HEK293 (cell line): ENCODE data around the gene PDXDC1.
"Not testable (repeated sequence)": the region's sequence is repeated elsewhere in the genome, so short reads cannot be mapped to it uniquely, and the experiment has no call there.

Experiments used
- CTCF ChIA-PET: fragments of 350-600 bp; formaldehyde crosslinking; extraction: SDS; loops from one replicate; lab custom pipeline; 2021; ENCODE audit warnings: antibody characterized with exemption; lab: Yijun Ruan, JAX
- POLR2A ChIA-PET: fragments of 300-600 bp; formaldehyde crosslinking; extraction: SDS; loops from one replicate; lab custom pipeline; 2020; ENCODE audit warnings: antibody characterized with exemption, inconsistent platforms; lab: Yijun Ruan, JAX
- H3K27ac ChIP-seq: fragments of 200-500 bp; sonication (Bioruptor generic); 2 replicates; pipeline ENCODE4 v1.5.1; 2014; ENCODE audit warnings: low read depth, low read length, control low read depth, inconsistent platforms; ENCODE audit errors: extremely low read depth
- H3K36me3 ChIP-seq, 2 experiments: fragments of 200-500 bp in 1 of 2; sonication (Bioruptor generic) in 1 of 2; 1 replicate in 1 of 2; 2 replicates in 1 of 2; pipeline ENCODE4 v1.5.1; 2014 to 2017; ENCODE audit warnings: inconsistent platforms in 2 of 2, low read length in 2 of 2; ENCODE audit not compliant: control insufficient read depth in 2 of 2, insufficient read depth in 1 of 2
- H3K4me1 ChIP-seq: fragments of 200-500 bp; sonication (Bioruptor generic); 2 replicates; pipeline ENCODE4 v1.5.1; 2014; ENCODE audit warnings: mild to moderate bottlenecking, low read length, inconsistent platforms; ENCODE audit not compliant: control insufficient read depth, insufficient read depth
- H3K4me3 ChIP-seq: 2 replicates; pipeline ENCODE4 v1.5.1; 2011; ENCODE audit warnings: low read depth, mild to moderate bottlenecking, control low read depth, low read length, moderate library complexity
- H3K9me3 ChIP-seq: fragments of 200-500 bp; sonication (Bioruptor generic); 2 replicates; pipeline ENCODE4 v1.5.1; 2014; ENCODE audit warnings: low read depth, low read length, inconsistent platforms; ENCODE audit not compliant: control insufficient read depth, insufficient read depth
- HIC1 ChIP-seq: fragments of 450-650 bp; formaldehyde crosslinking; IDR thresholded peaks from 2 replicates; pipeline ENCODE4 v1.5.1; 2016; ENCODE audit warnings: missing biosample characterization, missing genetic modification characterization
- IKZF3 ChIP-seq: fragments of 450-650 bp; IDR thresholded peaks from 2 replicates; pipeline ENCODE4 v1.5.0; 2018; ENCODE audit warnings: missing biosample characterization, mild to moderate bottlenecking, missing genetic modification characterization, moderate library complexity
- PRDM2 ChIP-seq: fragments of 450-650 bp; formaldehyde crosslinking; IDR thresholded peaks from 2 replicates; pipeline ENCODE4 v1.5.1; 2016; ENCODE audit warnings: missing biosample characterization, missing genetic modification characterization, borderline replicate concordance
- PRDM4 ChIP-seq: fragments of 450-650 bp; formaldehyde crosslinking; IDR thresholded peaks from 2 replicates; pipeline ENCODE4 v1.5.1; 2017; ENCODE audit warnings: missing biosample characterization, missing genetic modification characterization
- YY1 ChIP-seq: fragments of 450-650 bp; formaldehyde crosslinking; IDR thresholded peaks from 2 replicates; pipeline ENCODE4 v1.5.1; 2018; ENCODE audit warnings: missing biosample characterization, missing genetic modification characterization
- ZBTB10 ChIP-seq: fragments of 450-650 bp; formaldehyde crosslinking; IDR thresholded peaks from 2 replicates; pipeline ENCODE4 v1.5.1; 2016; ENCODE audit warnings: missing biosample characterization, missing genetic modification characterization
- ZEB2 ChIP-seq: fragments of 450-650 bp; formaldehyde crosslinking; IDR thresholded peaks from 2 replicates; pipeline ENCODE4 v1.5.1; 2016; ENCODE audit warnings: missing biosample characterization, missing genetic modification characterization
- ZNF10 ChIP-seq: fragments of 450-650 bp; formaldehyde crosslinking; IDR thresholded peaks from 2 replicates; pipeline ENCODE4 v1.5.1; 2017; ENCODE audit warnings: missing biosample characterization, missing genetic modification characterization
- ZNF121 ChIP-seq: fragments of 450-650 bp; formaldehyde crosslinking; IDR thresholded peaks from 2 replicates; pipeline ENCODE4 v1.5.1; 2016; ENCODE audit warnings: missing biosample characterization, missing genetic modification characterization
- ZNF366 ChIP-seq: fragments of 450-650 bp; formaldehyde crosslinking; conservative IDR thresholded peaks from 2 replicates; pipeline ENCODE4 v1.5.1; 2016; ENCODE audit warnings: missing biosample characterization, missing genetic modification characterization
- ZNF449 ChIP-seq: fragments of 450-650 bp; formaldehyde crosslinking; IDR thresholded peaks from 2 replicates; pipeline ENCODE4 v1.5.1; 2017; ENCODE audit warnings: missing biosample characterization, mild to moderate bottlenecking, missing genetic modification characterization, moderate library complexity
- ZNF561 ChIP-seq: fragments of 450-650 bp; IDR thresholded peaks from 2 replicates; pipeline ENCODE4 v1.5.1; 2018; ENCODE audit warnings: missing biosample characterization, missing genetic modification characterization, borderline replicate concordance
- ZNF596 ChIP-seq: fragments of 450-650 bp; IDR thresholded peaks from 2 replicates; pipeline ENCODE4 v1.5.0; 2018; ENCODE audit warnings: missing biosample characterization, mild to moderate bottlenecking, missing genetic modification characterization, moderate library complexity
- ZNF600 ChIP-seq: fragments of 450-650 bp; formaldehyde crosslinking; IDR thresholded peaks from 2 replicates; pipeline ENCODE4 v1.5.1; 2016; ENCODE audit warnings: missing biosample characterization, missing genetic modification characterization
- ZNF610 ChIP-seq: fragments of 450-650 bp; formaldehyde crosslinking; IDR thresholded peaks from 2 replicates; pipeline ENCODE4 v1.5.1; 2016; ENCODE audit warnings: missing biosample characterization, missing genetic modification characterization, borderline replicate concordance
- ZNF677 ChIP-seq: fragments of 450-650 bp; IDR thresholded peaks from 2 replicates; pipeline ENCODE4 v1.5.0; 2018; ENCODE audit warnings: missing biosample characterization, mild to moderate bottlenecking, missing genetic modification characterization, moderate library complexity

Gene PDXDC1

GRCh38 chr16:14974656-14975417 is at the start of gene PDXDC1 (continued):
- peak; percentile 42; the same call in 1 of the 2 replicates for TF ChIP-seq PRDM4 (tag by site-specific recombination)
- TF ChIP-seq HIC1 (tag by site-specific recombination) = peak; percentile 98
- TF ChIP-seq ZBTB10 (tag by site-specific recombination) = peak; percentile 32; the same call in 1 of the 2 replicates
- TF ChIP-seq PRDM2 = 0 out of 2 replicates have a peak, but pooled peaks have one; percentile 14
- TF ChIP-seq ZNF561 (tag by site-specific recombination) = peak; percentile 93
- 0 out of 2 replicates have a peak, but pooled peaks have one; percentile 38 for TF ChIP-seq ZNF596 (tag by site-specific recombination)
- 0 out of 2 replicates have a peak, but pooled peaks have one; percentile 9 for TF ChIP-seq ZNF10 (tag by site-specific recombination)
- peak; percentile 46 for TF ChIP-seq ZNF600
- peak; percentile 41; the same call in 1 of the 2 replicates for TF ChIP-seq ZNF677 (tag by site-specific recombination)
- peak; percentile 85 for TF ChIP-seq IKZF3
- TF ChIP-seq ZNF366 (tag by site-specific recombination) = 0 out of 2 replicates have a peak, but pooled peaks have one; percentile 29
- peak; percentile 32; the same call in 1 of the 2 replicates for TF ChIP-seq ZNF610 (tag by site-specific recombination)
- peak; percentile 98 for TF ChIP-seq ZEB2 (tag by site-specific recombination)
- TF ChIP-seq YY1 (tag by site-specific recombination) = peak; percentile 80
- TF ChIP-seq ZNF121 (tag by site-specific recombination) = peak; percentile 68
- peak; percentile 42; the same call in 1 of the 2 replicates for TF ChIP-seq ZNF449 (tag by site-specific recombination)
- TF ChIP-seq, all 188 proteins: peak for 64; not testable (repeated sequence) for 124

GRCh38 chr16:14928064-14928714 is 46.6 kb upstream of the PDXDC1 start:
- H3K4me1 ChIP-seq, H3K36me3 ChIP-seq, H3K27ac ChIP-seq, H3K4me3 ChIP-seq, H3K9me3 ChIP-seq, CTCF ChIA-PET, POLR2A ChIA-PET: not testable (repeated sequence)

GRCh38 chr16:14929176-14929575 is 45.6 kb upstream of the PDXDC1 start:
- H3K36me3 ChIP-seq, CTCF ChIA-PET, POLR2A ChIA-PET, H3K9me3 ChIP-seq, H3K4me3 ChIP-seq, H3K4me1 ChIP-seq, H3K27ac ChIP-seq: not testable (repeated sequence)
